Frontal cortex (tissue), 4 donors: Measurements from ENCODE around the gene POGK. TPM values are rescaled to one million over a fixed set of nuclear protein-coding genes. Genes with fewer than 3 reads are reported as not detected.

ENCODE experiments used
- DNase-seq, 2 donors: peaks; one replicate each; pipeline ENCODE4 v3.0.0; 2012; ENCODE audit warnings: low spot score in 2 of 2
- FAIRE-seq: peaks from 2 replicates; lab custom pipeline; 2012; peaks lifted over from hg19 to GRCh38; lab: Jason Lieb, UNC
- total RNA-seq: library from RNA; depleted of rRNA; stranded (reverse); fragments of >200 nt; gene quantifications from one replicate; pipeline ENCODE4 v1.2.3, GENCODE V29; 2014
- donor health status: control.
- donor health status: control.
- donor health status: control.

The POGK gene
- total RNA-seq, 1 donor from 2014 or later = 62.4 TPM

GRCh38 chr1:166889776-166890175 lies 50.5 kb downstream of the POGK start:
- DNase-seq (no peak), FAIRE-seq (no peak)

GRCh38 chr1:166895766-166896165 lies 56.5 kb downstream of the POGK start:
- FAIRE-seq (no peak), DNase-seq (no peak)

GRCh38 chr1:166899769-166900168 lies 60.5 kb downstream of the POGK start:
- FAIRE-seq = no peak
- no peak for DNase-seq

- FAIRE-seq (no peak), DNase-seq (no peak)
These were observed 61.7 kb downstream of the POGK start for GRCh38 chr1:166900987-166901386.

- no peak for FAIRE-seq
- no peak for DNase-seq
These were observed 63.0 kb downstream of the POGK start for GRCh38 chr1:166902279-166902678.

GRCh38 chr1:166903232-166903631 lies 64.0 kb downstream of the POGK start:
- FAIRE-seq (no peak), DNase-seq (no peak)

- FAIRE-seq (no peak), DNase-seq (no peak)
These were observed 65.9 kb downstream of the POGK start for GRCh38 chr1:166905136-166905535.

- FAIRE-seq = no peak
These were observed 66.6 kb downstream of the POGK start for GRCh38 chr1:166905900-166906299.

More at GRCh38 chr1:166905900-166906299, 66.6 kb downstream of the POGK start:
- no peak for DNase-seq

Other genes with a start within 250 kb of the POGK start
- 66.9 TPM for gene TADA1, start 36.8 kb downstream of the POGK start, total RNA-seq
- gene ILDR2, start 136.1 kb downstream of the POGK start, total RNA-seq = 22.8 TPM
- gene MAEL, start 149.8 kb downstream of the POGK start, total RNA-seq = 1.2 TPM